Ovary (tissue), 9 donors: ENCODE measurements around the gene PTPRG. TPM values are rescaled to one million over a fixed set of nuclear protein-coding genes. Genes with fewer than 3 reads are reported as not detected.
"Not testable (repeated sequence)": the region's sequence is repeated elsewhere in the genome, so short reads cannot be mapped to it uniquely, and the experiment has no call there.

Experiments
- DNase-seq, 5 donors: peaks; one replicate each; pipeline ENCODE4 v3.0.0-alpha.2; 2019 to 2020
- H3K27ac ChIP-seq, 2 donors: fragments of 200-600 bp; one replicate each; pipeline versions ENCODE4 v1.5.1 to v1.8.0; 2019 to 2022
- H3K27me3 ChIP-seq: fragments of 200-600 bp; one replicate; pipeline ENCODE4 v1.8.0; 2022
- H3K36me3 ChIP-seq: fragments of 200-600 bp; sonication (generic); one replicate; pipeline ENCODE4 v1.5.1; 2019
- H3K4me1 ChIP-seq: one replicate; pipeline ENCODE4 v1.8.1; 2013; ENCODE audit warnings: mild to moderate bottlenecking, moderate library complexity; ENCODE audit not compliant: insufficient read depth
- H3K4me3 ChIP-seq: fragments of 200-600 bp; sonication (generic); one replicate; pipeline ENCODE4 v1.5.1; 2017
- H3K9me3 ChIP-seq, 2 donors: fragments of 200-600 bp in 1 of 2; sonication (generic) in 1 of 2; one replicate each; pipeline versions ENCODE4 v1.5.1 to v1.8.1; 2013 to 2019; ENCODE audit warnings: mild to moderate bottlenecking in 1 of 2, moderate library complexity in 1 of 2
- EP300 ChIP-seq: sonication (generic); formaldehyde crosslinking; IDR thresholded peaks from one replicate; pipeline ENCODE4 v1.6.1; 2017; ENCODE audit warnings: antibody characterized with exemption
- POLR2A ChIP-seq: fragments of 450-650 bp; IDR thresholded peaks from one replicate; pipeline ENCODE4 v1.6.1; 2017; ENCODE audit warnings: antibody characterized with exemption, mild to moderate bottlenecking, moderate library complexity
- WGBS, 3 donors: extraction: QIAGEN DNeasy Blood & Tissue Kit in 1 of 3; methylation state at CpG; one replicate each; pipeline versions ENCODE4 v1.1.5 to v1.1.7; 2013 to 2017; 5-methylcytosine and 5-hydroxymethylcytosine counted together
- intact Hi-C, 4 donors: fragments of 100-400 bp; cut with DNase I; formaldehyde crosslinking; loops; one replicate each; pipeline versions ENCODE4 v1.11.0 to v1.15.1; 2022 to 2023
- polyA plus RNA-seq, 2 donors: library from polyadenylated mRNA; stranded (reverse); fragments of 200-250 nt in 1 of 2; fragments of 350-450 nt in 1 of 2; fragmentation: Illumina TruSeq in 1 of 2; extraction: RNeasy Lipid Tissue Mini Kit (QIAGEN cat#74804) in 1 of 2; gene quantifications; one replicate each; pipeline ENCODE4 v1.2.3, GENCODE V29; 2013 to 2014
- total RNA-seq, 7 donors: library from RNA; depleted of rRNA in 2 of 7; stranded (reverse); fragments of >200 nt in 2 of 7; fragmentation: NEBNext Ultra II Directional in 3 of 7; extraction: Animal tissue kit (Norgen Biotek cat#: 25700) in 3 of 7; gene quantifications; one replicate each; pipeline versions ENCODE4 v1.1.0 to v1.2.4, GENCODE V29; 2016 to 2023
- TF ChIP-seq, protein P1 (sequence below), 3 donors: fragments of 450-650 bp in 2 of 3; fragments of 200-600 bp in 1 of 3; IDR thresholded peaks; one replicate each; pipeline versions ENCODE4 v1.5.1 to v1.8.0; 2016 to 2022; ENCODE audit warnings: antibody characterized with exemption in 3 of 3, mild to moderate bottlenecking in 1 of 3
- donor health status: DM: no; HTN: no; CAD: no; lungs with moderate emphysema.
- donor health status: DM: no; HTN: no; CAD: no.
- donor health status: Bipolar disorder and iron deficiency.
- donor health status: DM: yes; HTN: yes; CAD: no.
- donor health status: DM: no; HTN: no; CAD: no.
- donor health status: DM: yes; HTN: yes; CAD: no.

Gene PTPRG
- total and polyA plus RNA-seq, 9 donors: 18.2 to 87.9 (median 47.7) TPM

DNA sequence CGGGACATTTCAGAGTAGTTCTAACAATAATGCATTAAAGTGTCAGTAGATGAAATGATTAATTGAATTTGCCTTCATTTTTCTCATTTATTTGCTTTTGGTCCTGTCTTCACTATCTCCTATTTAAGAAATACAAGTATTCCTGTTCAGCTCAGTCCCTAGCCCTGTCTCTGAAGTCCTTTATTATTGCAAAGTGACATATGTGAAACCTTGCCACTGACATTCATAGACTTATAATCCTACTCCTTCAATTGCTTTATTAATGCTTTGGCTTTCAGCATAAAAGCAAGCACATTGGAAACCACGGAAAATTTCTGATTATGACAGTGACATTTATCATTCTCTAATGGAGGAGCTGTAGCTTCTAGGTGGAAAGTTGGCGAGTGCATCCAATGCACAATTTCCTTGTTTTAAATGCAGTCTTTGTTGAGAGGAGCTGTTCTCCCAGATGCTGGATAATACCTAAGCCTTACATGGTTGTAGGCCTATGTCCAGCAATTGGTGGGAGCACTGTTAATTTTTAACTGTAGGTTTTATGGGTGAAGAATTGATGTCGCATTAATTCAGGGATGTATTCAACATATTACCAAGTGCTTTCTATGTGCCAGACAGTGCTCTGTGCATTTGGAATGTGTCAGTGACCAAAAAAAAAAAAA, 474.2 kb downstream of the PTPRG start:
- intact Hi-C loops: no loop called here
- peaks cover 8% of the 10 kb centered on the region for H3K4me1 ChIP-seq
- no peaks in the 10 kb centered on the region for H3K9me3 ChIP-seq
- H3K27me3 ChIP-seq: no peaks in the 10 kb centered on the region
- H3K4me3 ChIP-seq: no peak overlapping the region
- no peak for DNase-seq
- no peaks in the 10 kb centered on the region for H3K36me3 ChIP-seq
- no peak overlapping the region for H3K27ac ChIP-seq
- WGBS, 3 donors: 94 to 97% (median 97%) methylated on average over 4 of the region's 4 CpGs
- TF ChIP-seq EP300: no peak
- TF ChIP-seq POLR2A: no peak
- TF ChIP-seq, protein P1, sequence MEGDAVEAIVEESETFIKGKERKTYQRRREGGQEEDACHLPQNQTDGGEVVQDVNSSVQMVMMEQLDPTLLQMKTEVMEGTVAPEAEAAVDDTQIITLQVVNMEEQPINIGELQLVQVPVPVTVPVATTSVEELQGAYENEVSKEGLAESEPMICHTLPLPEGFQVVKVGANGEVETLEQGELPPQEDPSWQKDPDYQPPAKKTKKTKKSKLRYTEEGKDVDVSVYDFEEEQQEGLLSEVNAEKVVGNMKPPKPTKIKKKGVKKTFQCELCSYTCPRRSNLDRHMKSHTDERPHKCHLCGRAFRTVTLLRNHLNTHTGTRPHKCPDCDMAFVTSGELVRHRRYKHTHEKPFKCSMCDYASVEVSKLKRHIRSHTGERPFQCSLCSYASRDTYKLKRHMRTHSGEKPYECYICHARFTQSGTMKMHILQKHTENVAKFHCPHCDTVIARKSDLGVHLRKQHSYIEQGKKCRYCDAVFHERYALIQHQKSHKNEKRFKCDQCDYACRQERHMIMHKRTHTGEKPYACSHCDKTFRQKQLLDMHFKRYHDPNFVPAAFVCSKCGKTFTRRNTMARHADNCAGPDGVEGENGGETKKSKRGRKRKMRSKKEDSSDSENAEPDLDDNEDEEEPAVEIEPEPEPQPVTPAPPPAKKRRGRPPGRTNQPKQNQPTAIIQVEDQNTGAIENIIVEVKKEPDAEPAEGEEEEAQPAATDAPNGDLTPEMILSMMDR (IDR thresholded peaks at IDR 0.05): no peak

DNA sequence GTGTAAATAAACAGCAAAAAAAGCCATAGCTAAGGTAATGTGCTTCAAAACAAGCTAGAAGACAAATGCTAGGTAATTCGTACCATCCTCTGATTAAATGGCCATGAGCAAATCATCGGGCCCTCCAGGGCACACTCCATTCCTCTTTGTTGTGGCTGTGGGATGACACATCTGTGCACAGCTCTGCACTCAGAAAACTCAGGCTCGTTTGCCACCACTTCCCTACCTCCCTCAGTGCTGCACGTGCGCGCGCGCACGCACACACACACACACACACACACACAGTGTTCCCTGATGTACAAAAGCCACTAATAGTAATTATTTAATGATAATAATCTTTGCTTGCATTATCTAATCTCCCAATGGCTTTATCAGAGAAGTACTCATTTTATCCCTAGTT, 475.4 kb downstream of the PTPRG start:
- TF ChIP-seq EP300: no peak
- TF ChIP-seq POLR2A: no peak
- TF ChIP-seq, protein P1 (IDR thresholded peaks at IDR 0.05): no peak
- intact Hi-C loops: no loop called here
- no peaks in the 10 kb centered on the region for H3K36me3 ChIP-seq
- no peak overlapping the region for H3K4me3 ChIP-seq
- no peaks in the 10 kb centered on the region for H3K27me3 ChIP-seq
- H3K4me1 ChIP-seq: peaks cover 11% of the 10 kb centered on the region
- 82 to 95% (median 84%) methylated on average over 9 of the region's 9 CpGs for WGBS, 3 donors
- DNase-seq: no peak
- no peaks in the 10 kb centered on the region for H3K9me3 ChIP-seq
- no peak overlapping the region for H3K27ac ChIP-seq

DNA sequence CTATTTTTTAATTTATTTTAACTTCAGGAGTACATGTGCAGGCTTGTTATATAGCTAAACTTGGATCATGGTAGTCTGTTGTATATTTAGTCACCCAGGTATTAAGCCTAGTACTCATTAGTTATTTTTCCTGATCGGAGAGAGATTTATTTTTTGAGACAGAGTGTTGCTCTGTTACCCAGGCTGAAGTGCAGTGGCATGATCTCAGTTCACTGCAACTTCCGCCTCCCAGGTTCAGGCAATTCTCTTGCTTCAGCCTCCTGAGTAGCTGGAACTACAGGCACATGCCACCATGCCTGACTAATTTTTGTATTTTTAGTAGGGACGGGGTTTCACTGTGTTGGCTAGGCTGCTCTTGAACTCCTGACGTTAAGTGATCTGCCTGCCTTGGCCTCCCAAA, 477.4 kb downstream of the PTPRG start:
- H3K36me3 ChIP-seq, H3K27me3 ChIP-seq, intact Hi-C loops, H3K4me3 ChIP-seq, H3K9me3 ChIP-seq: not testable (repeated sequence)
- peak overlapping the region in 1 of 2 donors; percentile 56 for H3K27ac ChIP-seq
- DNase-seq: peak in 3 of 5 donors; percentile 21 to 23 (median 23)
- H3K4me1 ChIP-seq: peaks cover 11% of the 10 kb centered on the region
- 42 to 54% (median 45%) methylated on average over 4 of the region's 4 CpGs for WGBS, 3 donors

DNA sequence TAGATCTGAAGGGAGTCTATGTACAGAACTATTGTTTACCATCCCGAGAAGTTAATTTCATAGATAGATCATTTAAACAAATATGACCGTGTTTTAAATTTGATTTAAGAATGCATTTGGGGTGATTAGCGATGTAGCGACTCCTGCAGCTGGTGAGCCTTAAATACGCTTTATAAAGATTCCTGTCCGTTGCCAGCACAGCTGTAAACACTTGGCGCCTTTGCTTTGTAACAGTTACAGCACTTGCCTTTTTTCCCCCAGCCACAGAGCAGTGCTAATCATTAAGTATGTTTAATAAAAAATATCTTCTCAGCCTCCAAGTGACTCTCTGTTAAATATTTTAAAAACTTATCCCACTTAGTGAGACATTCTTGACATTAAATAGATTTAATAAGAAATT, 478.2 kb downstream of the PTPRG start:
- Histone ChIP-seq H3K4me1 (peaks cover 11% of the 10 kb centered on the region), H3K9me3 (no peaks in the 10 kb centered on the region), H3K27ac (peak overlapping the region in 1 of 2 donors; percentile 56), H3K36me3 (no peaks in the 10 kb centered on the region), H3K27me3 (no peaks in the 10 kb centered on the region), H3K4me3 (no peak overlapping the region)
- TF ChIP-seq POLR2A: no peak
- TF ChIP-seq EP300: no peak
- TF ChIP-seq, protein P1 (IDR thresholded peaks at IDR 0.05): no peak
- intact Hi-C loops: no loop called here
- WGBS, 3 donors: 8 to 29% (median 15%) methylated on average over 7 of the region's 7 CpGs
- peak in 4 of 5 donors; percentile 29 to 46 (median 36) for DNase-seq

DNA sequence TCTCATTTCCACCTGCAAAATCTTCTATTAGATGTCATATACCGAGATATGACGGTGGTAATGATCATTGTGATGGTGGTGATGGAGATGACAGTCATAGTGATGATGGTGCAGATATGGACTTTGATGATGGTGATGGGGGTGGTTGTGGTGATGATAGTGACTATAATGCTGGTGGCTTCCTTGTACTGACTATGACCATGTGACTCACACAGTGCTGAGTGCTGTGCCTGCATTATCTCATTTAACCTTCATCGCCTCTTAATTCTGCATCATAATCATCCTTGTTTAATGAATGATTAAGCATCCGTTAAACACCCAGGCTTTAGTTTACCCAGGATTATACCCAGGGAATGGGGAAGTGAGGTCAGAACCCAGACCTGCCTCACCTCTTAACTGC, 480.3 kb downstream of the PTPRG start:
- Histone ChIP-seq H3K9me3 (no peaks in the 10 kb centered on the region), H3K4me3 (no peak overlapping the region), H3K27me3 (no peaks in the 10 kb centered on the region), H3K36me3 (no peaks in the 10 kb centered on the region), H3K27ac (no peak overlapping the region), H3K4me1 (peaks cover 11% of the 10 kb centered on the region)
- TF ChIP-seq EP300 (no peak), POLR2A (no peak)
- TF ChIP-seq, protein P1 (IDR thresholded peaks at IDR 0.05): no peak
- 92 to 96% (median 95%) methylated on average over 4 of the region's 4 CpGs for WGBS, 3 donors
- intact Hi-C loops: no loop called here
- no peak for DNase-seq
